HuH-7.5 (cell line): ENCODE measurements around the gene AGR3.

Experiments used
- DNase-seq: peaks from one replicate; pipeline ENCODE4 v3.0.0; 2011; ENCODE audit warnings: low spot score

Gene AGR3

GRCh38 chr7:16881844-16882243, at the start of gene AGR3:
Gene AGR3, minus strand, starts transcription at chr7:16881983. Its CDS starts 3,365 bp downstream, at chr7:16878618.
- no peak for DNase-seq

- DNase-seq, result no peak
Measured at GRCh38 chr7:16930946-16931345, 49.2 kb upstream of the AGR3 start.

GRCh38 chr7:16929146-16929762, 47.5 kb upstream of the AGR3 start:
- DNase-seq, result no peak

GRCh38 chr7:16926861-16927260, 45.1 kb upstream of the AGR3 start:
- no peak for DNase-seq

GRCh38 chr7:16926283-16926682, 44.5 kb upstream of the AGR3 start:
- no peak for DNase-seq

GRCh38 chr7:16925609-16926008, 43.8 kb upstream of the AGR3 start:
- DNase-seq, result no peak

- no peak for DNase-seq
Measured at GRCh38 chr7:16923019-16923418, 41.2 kb upstream of the AGR3 start.

GRCh38 chr7:16921644-16922257, 40.0 kb upstream of the AGR3 start:
- DNase-seq, result no peak

GRCh38 chr7:16921151-16921550, 39.4 kb upstream of the AGR3 start:
- DNase-seq, result no peak

- DNase-seq, result no peak
Measured at GRCh38 chr7:16919440-16919839, 37.7 kb upstream of the AGR3 start.

GRCh38 chr7:16918288-16918895, 36.6 kb upstream of the AGR3 start:
- no peak for DNase-seq

GRCh38 chr7:16916738-16917137, 35.0 kb upstream of the AGR3 start:
- no peak for DNase-seq

- no peak for DNase-seq
Measured at GRCh38 chr7:16916105-16916639, 34.4 kb upstream of the AGR3 start.

- no peak for DNase-seq
Measured at GRCh38 chr7:16915405-16915804, 33.6 kb upstream of the AGR3 start.

- DNase-seq, result peak; percentile 26
Measured at GRCh38 chr7:16914771-16915170, 33.0 kb upstream of the AGR3 start.

GRCh38 chr7:16913643-16914042, 31.9 kb upstream of the AGR3 start:
- no peak for DNase-seq

GRCh38 chr7:16912540-16912939, 30.8 kb upstream of the AGR3 start:
- DNase-seq, result no peak

- no peak for DNase-seq
Measured at GRCh38 chr7:16908561-16908960, 26.8 kb upstream of the AGR3 start.

- no peak for DNase-seq
Measured at GRCh38 chr7:16905300-16906044, 23.7 kb upstream of the AGR3 start.

GRCh38 chr7:16904076-16904475, 22.3 kb upstream of the AGR3 start:
- DNase-seq, result no peak

GRCh38 chr7:16900209-16900768, 18.5 kb upstream of the AGR3 start:
- DNase-seq, result no peak

- DNase-seq, result no peak
Measured at GRCh38 chr7:16891874-16892643, 10.3 kb upstream of the AGR3 start.
